SK-N-MC (cell line): ENCODE results near the gene RIMS1.

ENCODE experiments used
- EZH2 ChIP-seq: fragments of 200-600 bp; sonication (generic); IDR thresholded peaks from one replicate; pipeline ENCODE4 v1.6.1; 2017; ENCODE audit warnings: antibody characterized with exemption
- FOXP2 ChIP-seq: optimal IDR thresholded peaks from 2 replicates; pipeline ENCODE3; 2011; ENCODE audit warnings: mild to moderate bottlenecking, moderate library complexity; ENCODE audit not compliant: insufficient read depth; ENCODE audit errors: extremely low read length, control extremely low read depth
- POLR2AphosphoS5 ChIP-seq: IDR thresholded peaks from 2 replicates; pipeline ENCODE4 v1.6.1; 2012; ENCODE audit warnings: mild to moderate bottlenecking, low read depth, low read length, borderline replicate concordance

DNA sequence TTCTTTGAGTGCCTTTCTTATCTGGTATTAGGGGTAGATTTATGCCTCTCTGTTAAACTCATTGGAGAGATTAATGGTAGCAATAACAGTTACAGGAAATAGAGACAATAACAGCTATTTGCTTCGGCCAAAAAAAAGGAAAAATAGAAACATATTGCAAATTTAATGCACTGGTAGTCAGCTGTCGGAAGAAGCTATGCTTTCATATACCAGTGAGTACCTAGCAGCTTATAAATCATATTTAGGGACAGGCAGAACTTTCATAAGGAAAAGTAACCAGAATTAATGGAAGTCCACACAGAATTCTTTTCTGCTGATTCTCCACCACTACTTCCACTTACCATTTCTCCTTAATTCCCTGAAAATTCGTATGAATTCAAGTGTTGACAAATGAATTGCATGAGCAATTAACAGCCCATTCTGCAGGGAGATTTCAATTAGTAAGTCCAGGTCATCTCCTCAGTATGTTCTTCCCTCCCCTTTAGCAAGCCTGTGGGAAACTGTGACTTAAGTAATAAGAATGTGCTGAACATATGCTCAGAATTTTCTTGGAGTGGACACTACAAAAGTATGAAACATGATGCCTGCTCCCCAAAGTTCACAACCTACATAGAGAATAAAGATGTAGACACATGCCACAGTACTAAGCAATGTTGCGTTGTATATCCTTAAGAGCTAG lies 538.8 kb downstream of the RIMS1 start:
- TF ChIP-seq EZH2 (no peak), POLR2AphosphoS5 (no peak), FOXP2 (no peak)
